Measurements from ENCODE around the gene OLFML2A.

DNA sequence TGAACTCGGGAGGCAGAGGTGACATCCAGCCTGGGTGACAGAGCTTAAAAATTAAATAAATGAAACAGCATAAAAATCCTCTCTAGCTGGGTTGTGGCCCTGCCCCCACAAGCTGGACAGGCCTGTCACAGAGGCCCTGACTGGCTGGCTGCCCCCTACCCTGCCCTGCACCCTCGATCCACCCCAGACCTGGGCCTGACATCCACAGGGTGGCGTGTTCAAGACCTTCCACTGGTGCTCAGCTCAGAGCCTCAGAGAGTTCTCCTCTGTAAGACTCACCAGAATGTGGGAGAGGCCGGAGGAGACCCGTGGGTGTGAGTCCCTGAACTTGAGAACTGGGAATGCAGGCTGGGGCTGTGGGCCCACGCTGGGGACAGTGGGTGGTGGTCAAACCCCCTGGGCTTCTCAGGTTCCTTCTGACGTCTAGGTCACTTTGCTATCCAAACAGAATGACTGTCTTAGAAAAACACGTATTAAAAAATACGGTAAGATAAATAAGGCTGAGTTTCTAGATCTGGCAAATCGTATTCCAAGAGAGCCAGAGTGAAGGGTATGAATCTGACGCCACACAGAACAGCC lies 66.6 kb downstream of the OLFML2A start:
- TF ChIP-seq, protein P1, sequence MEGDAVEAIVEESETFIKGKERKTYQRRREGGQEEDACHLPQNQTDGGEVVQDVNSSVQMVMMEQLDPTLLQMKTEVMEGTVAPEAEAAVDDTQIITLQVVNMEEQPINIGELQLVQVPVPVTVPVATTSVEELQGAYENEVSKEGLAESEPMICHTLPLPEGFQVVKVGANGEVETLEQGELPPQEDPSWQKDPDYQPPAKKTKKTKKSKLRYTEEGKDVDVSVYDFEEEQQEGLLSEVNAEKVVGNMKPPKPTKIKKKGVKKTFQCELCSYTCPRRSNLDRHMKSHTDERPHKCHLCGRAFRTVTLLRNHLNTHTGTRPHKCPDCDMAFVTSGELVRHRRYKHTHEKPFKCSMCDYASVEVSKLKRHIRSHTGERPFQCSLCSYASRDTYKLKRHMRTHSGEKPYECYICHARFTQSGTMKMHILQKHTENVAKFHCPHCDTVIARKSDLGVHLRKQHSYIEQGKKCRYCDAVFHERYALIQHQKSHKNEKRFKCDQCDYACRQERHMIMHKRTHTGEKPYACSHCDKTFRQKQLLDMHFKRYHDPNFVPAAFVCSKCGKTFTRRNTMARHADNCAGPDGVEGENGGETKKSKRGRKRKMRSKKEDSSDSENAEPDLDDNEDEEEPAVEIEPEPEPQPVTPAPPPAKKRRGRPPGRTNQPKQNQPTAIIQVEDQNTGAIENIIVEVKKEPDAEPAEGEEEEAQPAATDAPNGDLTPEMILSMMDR (IDR thresholded peaks at IDR 0.05): no peak
- no peak for TF ChIP-seq EZH2 (IDR thresholded peaks at IDR 0.05; ENCODE audit: borderline replicate concordance, insufficient read depth, low read depth, low read length, poor library complexity, severe bottlenecking)

All from B cell (primary cell).